HCT116 (cell line): ENCODE data around the gene ACBD4. TPM values are rescaled to one million over a fixed set of nuclear protein-coding genes. Genes with fewer than 3 reads are reported as not detected.

ENCODE experiments used
- ATAC-seq: fragments of 200-7000 bp; cut with Tn5 transposase; 2 replicates; pipeline ENCODE4 v1.9.1; 2020; ENCODE audit warnings: mild to moderate bottlenecking, moderate library complexity
- BruUV-seq: library from RNA; stranded (reverse); fragments of 400-500 nt; replicated peaks from 2 replicates; lab custom pipeline; 2021; lab: Mats Ljungman, UMichigan
- CTCF ChIA-PET: fragments of 300-600 bp; sonication (Branson Sonifier 250); formaldehyde crosslinking; loops from one replicate; lab custom pipeline; 2021; ENCODE audit warnings: antibody characterized with exemption; lab: Charles Lee
- POLR2A ChIA-PET: fragments of 300-600, 350-600 bp; sonication (Branson Sonifier 250); formaldehyde crosslinking; loops from one replicate; lab custom pipeline; 2021; ENCODE audit warnings: antibody characterized with exemption; lab: Charles Lee
- RAD21 ChIA-PET, 2 experiments: fragments of 300-600 bp; sonication (Branson Sonifier 250); formaldehyde crosslinking; loops; one replicate each; lab custom pipeline; 2023; ENCODE audit warnings: low total read pairs in 2 of 2; ENCODE audit not compliant: uncharacterized antibody in 2 of 2, unreplicated experiment in 2 of 2, low non-redundant PET in 1 of 2; lab: Charles Lee
- DNase-seq: peaks from one replicate; pipeline ENCODE4 v3.0.0-alpha.2; 2010; ENCODE audit warnings: low read depth, low spot score
- H2AFZ ChIP-seq: fragments of 200-600 bp; shearing (Covaris generic), sonication (generic); 2 replicates; pipeline ENCODE4 v1.6.1; 2017; ENCODE audit warnings: low read depth, mixed run types, mixed read lengths, antibody characterized with exemption, low read length; ENCODE audit not compliant: poor library complexity, severe bottlenecking
- H3K27ac ChIP-seq: 2 replicates; pipeline ENCODE4 v1.5.1; 2012; ENCODE audit warnings: low read depth, low read length
- H3K27me3 ChIP-seq: fragments of 200-600 bp; sonication (generic); 2 replicates; pipeline ENCODE4 v1.6.1; 2016; ENCODE audit warnings: mixed run types, low read length, mixed read lengths; ENCODE audit not compliant: insufficient read depth
- H3K36me3 ChIP-seq, 2 experiments: fragments of 200-500 bp in 1 of 2; fragments of 200-600 bp in 1 of 2; sonication (Bioruptor generic) in 1 of 2; sonication (generic) in 1 of 2; 2 replicates each; pipeline versions ENCODE4 v1.5.1 to v1.6.1; 2014 to 2016; ENCODE audit warnings: low read length in 2 of 2, inconsistent platforms in 1 of 2, mixed read lengths in 1 of 2, mixed run types in 1 of 2; ENCODE audit not compliant: insufficient read depth in 2 of 2, control insufficient read depth in 1 of 2
- H3K4me1 ChIP-seq, 2 experiments: fragments of 200-600 bp in 1 of 2; sonication (generic) in 1 of 2; 2 replicates each; pipeline versions ENCODE4 v1.5.1 to v1.6.1; 2012 to 2017; ENCODE audit warnings: low read length in 2 of 2, inconsistent platforms in 1 of 2, mild to moderate bottlenecking in 1 of 2, mixed read lengths in 1 of 2, mixed run types in 1 of 2, moderate library complexity in 1 of 2; ENCODE audit not compliant: insufficient read depth in 2 of 2, control insufficient read depth in 1 of 2
- H3K4me2 ChIP-seq: fragments of 200-600 bp; sonication (generic); 2 replicates; pipeline ENCODE4 v1.6.1; 2017; ENCODE audit warnings: mixed run types, low read length, mixed read lengths
- H3K4me3 ChIP-seq, 2 experiments: fragments of 200-600 bp in 1 of 2; sonication (generic) in 1 of 2; replicated peaks in 1 of 2; 2 replicates each; pipeline ENCODE4 v1.5.1; 2011 to 2016; ENCODE audit warnings: low read length in 2 of 2, control low read depth in 1 of 2, low read depth in 1 of 2, mild to moderate bottlenecking in 1 of 2, mixed read lengths in 1 of 2, mixed run types in 1 of 2
- H3K79me2 ChIP-seq: fragments of 200-600 bp; sonication (generic); 2 replicates; pipeline ENCODE4 v1.6.1; 2017; ENCODE audit warnings: mild to moderate bottlenecking, mixed run types, low read length, moderate library complexity, mixed read lengths; ENCODE audit not compliant: insufficient read depth
- H3K9ac ChIP-seq: fragments of 200-600 bp; sonication (generic); 2 replicates; pipeline ENCODE4 v1.6.1; 2016; ENCODE audit warnings: low read length, mixed read lengths
- H3K9me2 ChIP-seq: fragments of 200-600 bp; sonication (generic), shearing (Covaris generic); 2 replicates; pipeline ENCODE4 v1.6.1; 2017; ENCODE audit warnings: mixed run types, mild to moderate bottlenecking, moderate library complexity; ENCODE audit not compliant: insufficient read depth
- H3K9me3 ChIP-seq, 2 experiments: fragments of 200-500 bp in 1 of 2; fragments of 200-600 bp in 1 of 2; sonication (Bioruptor generic) in 1 of 2; sonication (generic) in 1 of 2; 2 replicates each; pipeline ENCODE4 v1.6.1; 2014 to 2017; ENCODE audit warnings: low read length in 2 of 2, mixed read lengths in 2 of 2, inconsistent platforms in 1 of 2, low read depth in 1 of 2, mild to moderate bottlenecking in 1 of 2, mixed run types in 1 of 2, moderate library complexity in 1 of 2; ENCODE audit not compliant: control insufficient read depth in 1 of 2, insufficient read depth in 1 of 2
- H4K20me1 ChIP-seq: fragments of 200-600 bp; sonication (generic), shearing (Covaris generic); 2 replicates; pipeline ENCODE4 v1.6.1; 2017; ENCODE audit warnings: mixed run types, mild to moderate bottlenecking, moderate library complexity; ENCODE audit not compliant: insufficient read depth
- JUND ChIP-seq: IDR thresholded peaks from 2 replicates; pipeline ENCODE4 v1.6.1; 2012
- POLR2A ChIP-seq: IDR thresholded peaks from 2 replicates; pipeline ENCODE4 v1.7.0; 2011; ENCODE audit warnings: borderline replicate concordance; ENCODE audit not compliant: insufficient read depth, insufficient read length; ENCODE audit errors: extremely low read depth
- intact Hi-C: fragments of 100-400 bp; cut with micrococcal nuclease; formaldehyde crosslinking; loops from 2 replicates; pipeline ENCODE4 v1.10.0; 2022
- total RNA-seq: library from RNA; stranded (reverse); gene quantifications from one replicate; pipeline ENCODE4 v1.2.1, GENCODE V29; 2021; ENCODE audit not compliant: unreplicated experiment
- TF ChIP-seq, protein P1 (sequence below): IDR thresholded peaks from 2 replicates; pipeline ENCODE4 v1.6.1; 2012; ENCODE audit warnings: low read depth
- TF ChIP-seq, protein P2 (sequence below): IDR thresholded peaks from 2 replicates; pipeline ENCODE4 v1.6.1; 2012

ACBD4 gene
- total RNA-seq, 1 experiment from 2014 or later, result 13.6 TPM

DNA sequence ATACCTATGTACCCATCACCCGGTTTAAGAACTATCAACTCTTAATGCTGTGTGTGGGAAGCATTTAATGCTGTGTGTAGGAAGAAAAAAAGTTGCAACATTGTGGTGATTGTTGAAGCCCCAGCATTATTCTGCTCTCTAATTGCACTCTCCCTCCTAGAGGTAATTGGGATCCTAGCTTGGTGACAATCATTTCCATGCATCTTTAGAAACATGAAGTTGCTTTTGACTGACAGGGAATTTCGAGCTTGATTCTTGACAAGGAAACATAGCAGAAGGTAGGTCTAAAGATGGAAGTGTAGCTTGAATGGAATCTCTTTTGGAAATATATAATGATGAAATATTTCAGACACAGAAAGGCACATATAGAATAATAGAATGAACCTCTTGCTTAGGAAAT is 53.5 kb downstream of the ACBD4 start:
- TF ChIP-seq POLR2A (no peak), JUND (no peak)
- TF ChIP-seq, protein P1, sequence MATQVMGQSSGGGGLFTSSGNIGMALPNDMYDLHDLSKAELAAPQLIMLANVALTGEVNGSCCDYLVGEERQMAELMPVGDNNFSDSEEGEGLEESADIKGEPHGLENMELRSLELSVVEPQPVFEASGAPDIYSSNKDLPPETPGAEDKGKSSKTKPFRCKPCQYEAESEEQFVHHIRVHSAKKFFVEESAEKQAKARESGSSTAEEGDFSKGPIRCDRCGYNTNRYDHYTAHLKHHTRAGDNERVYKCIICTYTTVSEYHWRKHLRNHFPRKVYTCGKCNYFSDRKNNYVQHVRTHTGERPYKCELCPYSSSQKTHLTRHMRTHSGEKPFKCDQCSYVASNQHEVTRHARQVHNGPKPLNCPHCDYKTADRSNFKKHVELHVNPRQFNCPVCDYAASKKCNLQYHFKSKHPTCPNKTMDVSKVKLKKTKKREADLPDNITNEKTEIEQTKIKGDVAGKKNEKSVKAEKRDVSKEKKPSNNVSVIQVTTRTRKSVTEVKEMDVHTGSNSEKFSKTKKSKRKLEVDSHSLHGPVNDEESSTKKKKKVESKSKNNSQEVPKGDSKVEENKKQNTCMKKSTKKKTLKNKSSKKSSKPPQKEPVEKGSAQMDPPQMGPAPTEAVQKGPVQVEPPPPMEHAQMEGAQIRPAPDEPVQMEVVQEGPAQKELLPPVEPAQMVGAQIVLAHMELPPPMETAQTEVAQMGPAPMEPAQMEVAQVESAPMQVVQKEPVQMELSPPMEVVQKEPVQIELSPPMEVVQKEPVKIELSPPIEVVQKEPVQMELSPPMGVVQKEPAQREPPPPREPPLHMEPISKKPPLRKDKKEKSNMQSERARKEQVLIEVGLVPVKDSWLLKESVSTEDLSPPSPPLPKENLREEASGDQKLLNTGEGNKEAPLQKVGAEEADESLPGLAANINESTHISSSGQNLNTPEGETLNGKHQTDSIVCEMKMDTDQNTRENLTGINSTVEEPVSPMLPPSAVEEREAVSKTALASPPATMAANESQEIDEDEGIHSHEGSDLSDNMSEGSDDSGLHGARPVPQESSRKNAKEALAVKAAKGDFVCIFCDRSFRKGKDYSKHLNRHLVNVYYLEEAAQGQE, result no peak
- TF ChIP-seq, protein P2, sequence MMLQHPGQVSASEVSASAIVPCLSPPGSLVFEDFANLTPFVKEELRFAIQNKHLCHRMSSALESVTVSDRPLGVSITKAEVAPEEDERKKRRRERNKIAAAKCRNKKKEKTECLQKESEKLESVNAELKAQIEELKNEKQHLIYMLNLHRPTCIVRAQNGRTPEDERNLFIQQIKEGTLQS, result no peak
- H3K79me2 ChIP-seq, result no peaks in the 10 kb centered on the region
- no peak overlapping the region for H3K4me3 ChIP-seq
- POLR2A ChIA-PET, result interaction anchor here (1.1 to 2.2 kb wide), 3 partner anchors 16 to 41 kb away, joined by 4 to 9 read pairs (median 5); partner anchors contain the start of gene HEXIM1
- DNase-seq, result no peak
- RAD21 ChIA-PET, result interaction anchor here in 1 of 2 experiments (0.7 kb wide), 2 partner anchors 124 to 181 kb away, joined by 3 read pairs; no protein-coding TSS in a partner anchor
- H3K9me3 ChIP-seq, result no peaks in the 10 kb centered on the region
- no peak for ATAC-seq
- H4K20me1 ChIP-seq, result no peaks in the 10 kb centered on the region
- H3K9me2 ChIP-seq, result no peaks in the 10 kb centered on the region
- no peak overlapping the region for H3K27ac ChIP-seq
- peaks cover 6 to 15% of the 10 kb centered on the region in 2 experiments for H3K4me1 ChIP-seq
- no peak overlapping the region for H3K4me2 ChIP-seq
- BruUV-seq, result no TSS peak
- H3K27me3 ChIP-seq, result no peaks in the 10 kb centered on the region
- H3K36me3 ChIP-seq, result no peaks in the 10 kb centered on the region
- H3K9ac ChIP-seq, result no peak overlapping the region
- CTCF ChIA-PET, result interaction anchor here (1.0 to 2.3 kb wide), 3 partner anchors 8 to 53 kb away, joined by 3 to 8 read pairs (median 7); partner anchors contain the start of gene ACBD4
- intact Hi-C loops, result no loop called here
- no peak overlapping the region for H2AFZ ChIP-seq
